GM13976 (cell line): Measurements from ENCODE around the gene WDR38.

Experiments
- DNase-seq: peaks from one replicate; pipeline ENCODE4 v3.0.0; 2012; ENCODE audit warnings: low spot score
- in situ Hi-C: fragments of 300-500 bp; cut with MboI; formaldehyde crosslinking; loops from one replicate; pipeline ENCODE4 v1.12.0; 2022; ENCODE audit warnings: low sequenced_read_pairs, mixed read lengths, inconsistent platforms; ENCODE audit not compliant: unreplicated experiment
- TF ChIP-seq, protein P1 (sequence below): IDR thresholded peaks from 2 replicates; pipeline ENCODE4 v1.5.1; 2012; ENCODE audit warnings: borderline replicate concordance, mild to moderate bottlenecking; ENCODE audit not compliant: insufficient read depth; ENCODE audit errors: extremely low read depth, missing control alignments, control extremely low read depth

The WDR38 gene

DNA sequence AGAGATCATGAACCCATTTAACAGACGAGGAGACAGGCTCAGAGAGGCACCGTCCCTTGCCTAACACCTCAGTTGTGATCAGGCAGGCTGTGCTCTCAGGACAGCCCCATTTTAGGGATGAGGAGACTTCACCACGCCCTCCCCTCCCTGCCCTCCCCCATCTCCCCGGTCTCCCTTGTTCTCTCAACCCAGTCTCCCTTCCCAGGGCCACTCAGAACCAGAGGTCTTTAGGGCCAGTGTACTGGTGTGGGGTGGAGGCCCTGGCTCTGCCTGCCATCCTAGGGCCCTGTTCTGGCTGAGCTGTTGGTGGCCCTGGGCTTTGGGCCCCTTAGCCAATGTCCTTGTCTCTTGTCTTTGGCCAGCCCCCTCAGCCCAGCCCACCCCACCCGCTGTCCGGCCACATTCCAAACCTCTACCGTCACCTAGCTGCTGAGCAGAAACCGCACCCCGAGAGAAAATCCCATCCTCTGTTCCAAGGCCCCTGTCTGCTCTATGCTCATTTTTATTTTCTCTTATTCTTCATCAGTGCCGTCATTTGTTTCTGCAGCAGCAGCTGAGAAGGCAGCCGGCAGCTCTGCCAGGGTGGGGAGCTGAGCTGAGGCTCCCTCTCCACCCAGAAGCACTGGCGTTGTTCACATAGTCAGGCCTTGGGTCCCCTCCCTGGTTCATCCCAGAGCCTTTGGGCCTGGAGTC lies 42.5 kb upstream of the WDR38 start:
- no peak for DNase-seq

DNA sequence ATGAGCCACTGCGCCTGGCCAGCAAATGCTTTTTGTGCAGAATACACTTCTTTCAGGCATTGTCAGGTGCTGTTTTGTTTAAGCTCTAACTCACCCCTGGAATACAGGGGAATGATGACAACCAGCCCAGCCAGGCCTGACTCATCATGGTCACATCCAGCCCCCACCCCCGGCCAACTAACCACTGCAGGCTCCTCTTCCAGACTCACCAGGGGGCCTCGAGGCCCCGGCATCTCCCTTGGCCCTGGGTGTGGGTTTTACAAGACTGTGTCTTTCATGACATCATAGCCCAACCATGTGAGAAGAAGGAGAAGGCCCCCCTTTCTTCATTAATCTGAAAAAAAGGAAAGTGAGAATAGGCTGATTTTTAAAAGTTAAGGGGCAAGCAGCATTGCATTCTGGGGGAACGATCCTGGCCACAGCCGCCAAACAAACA lies 40.8 kb upstream of the WDR38 start:
- TF ChIP-seq, protein P1, sequence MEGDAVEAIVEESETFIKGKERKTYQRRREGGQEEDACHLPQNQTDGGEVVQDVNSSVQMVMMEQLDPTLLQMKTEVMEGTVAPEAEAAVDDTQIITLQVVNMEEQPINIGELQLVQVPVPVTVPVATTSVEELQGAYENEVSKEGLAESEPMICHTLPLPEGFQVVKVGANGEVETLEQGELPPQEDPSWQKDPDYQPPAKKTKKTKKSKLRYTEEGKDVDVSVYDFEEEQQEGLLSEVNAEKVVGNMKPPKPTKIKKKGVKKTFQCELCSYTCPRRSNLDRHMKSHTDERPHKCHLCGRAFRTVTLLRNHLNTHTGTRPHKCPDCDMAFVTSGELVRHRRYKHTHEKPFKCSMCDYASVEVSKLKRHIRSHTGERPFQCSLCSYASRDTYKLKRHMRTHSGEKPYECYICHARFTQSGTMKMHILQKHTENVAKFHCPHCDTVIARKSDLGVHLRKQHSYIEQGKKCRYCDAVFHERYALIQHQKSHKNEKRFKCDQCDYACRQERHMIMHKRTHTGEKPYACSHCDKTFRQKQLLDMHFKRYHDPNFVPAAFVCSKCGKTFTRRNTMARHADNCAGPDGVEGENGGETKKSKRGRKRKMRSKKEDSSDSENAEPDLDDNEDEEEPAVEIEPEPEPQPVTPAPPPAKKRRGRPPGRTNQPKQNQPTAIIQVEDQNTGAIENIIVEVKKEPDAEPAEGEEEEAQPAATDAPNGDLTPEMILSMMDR: no peak
- no peak for DNase-seq
- in situ Hi-C loops: no loop called here

More for the DNA sequence above, 42.5 kb upstream of the WDR38 start:
- in situ Hi-C loops: no loop called here
- TF ChIP-seq, protein P1: no peak

DNA sequence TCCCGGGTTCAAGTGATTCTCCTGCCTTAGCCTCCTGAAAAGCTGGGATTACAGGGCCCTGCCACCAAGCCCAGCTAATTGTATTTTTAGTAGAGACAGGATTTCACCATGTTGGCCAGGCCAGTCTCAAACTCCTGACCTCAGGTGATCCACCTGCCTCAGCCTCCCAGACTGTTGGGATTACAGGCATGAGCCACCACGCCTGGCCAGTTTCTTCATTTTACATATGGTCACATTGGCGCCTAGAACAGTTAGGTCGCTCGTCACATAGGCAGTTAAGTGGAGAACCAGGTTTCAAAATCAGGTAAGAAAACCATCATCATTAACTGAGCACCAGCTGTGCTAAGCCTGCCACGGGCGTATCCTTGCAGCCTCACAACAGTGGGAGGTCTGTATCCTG lies 40.2 kb upstream of the WDR38 start:
- in situ Hi-C loops: no loop called here
- no peak for DNase-seq
- TF ChIP-seq, protein P1: no peak

DNA sequence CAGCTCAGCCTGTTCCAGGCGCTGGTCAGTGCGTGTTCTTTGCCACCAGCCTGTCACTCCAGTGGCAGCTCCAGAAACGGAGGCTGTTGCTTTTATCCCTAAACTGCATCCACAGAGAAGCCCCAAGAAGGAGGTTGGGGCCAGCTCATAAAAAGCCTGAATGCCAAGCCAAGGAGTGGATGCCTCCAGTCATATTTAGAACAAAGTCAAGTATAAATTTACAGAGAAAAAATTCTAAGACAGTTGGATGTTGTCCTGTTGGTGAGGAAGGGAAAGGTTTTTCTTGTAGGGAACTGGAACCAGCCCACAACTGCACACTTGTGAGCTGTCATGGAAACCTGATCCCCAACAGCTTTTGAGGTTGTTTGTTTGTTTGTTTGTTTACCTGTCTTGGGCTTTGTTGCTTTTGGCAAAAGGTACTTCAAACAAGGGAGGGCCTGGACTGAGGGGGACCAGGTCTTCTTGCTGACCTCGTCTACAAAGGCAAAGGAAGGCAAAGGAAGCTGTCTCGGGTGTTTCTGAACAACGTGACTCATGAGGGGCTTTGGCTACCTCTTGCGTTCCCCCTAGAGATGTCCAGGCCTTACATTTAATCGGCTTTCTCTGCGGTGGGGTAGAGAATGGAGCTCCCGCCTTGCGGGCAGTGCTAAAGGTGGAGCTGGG lies 39.6 kb upstream of the WDR38 start:
- TF ChIP-seq, protein P1: no peak
- no peak for DNase-seq
- in situ Hi-C loops: no loop called here

GRCh38 chr9:124814164-124814535 lies 39.1 kb upstream of the WDR38 start:
- TF ChIP-seq, protein P1: no peak
- in situ Hi-C loops: no loop called here
- DNase-seq: no peak

DNA sequence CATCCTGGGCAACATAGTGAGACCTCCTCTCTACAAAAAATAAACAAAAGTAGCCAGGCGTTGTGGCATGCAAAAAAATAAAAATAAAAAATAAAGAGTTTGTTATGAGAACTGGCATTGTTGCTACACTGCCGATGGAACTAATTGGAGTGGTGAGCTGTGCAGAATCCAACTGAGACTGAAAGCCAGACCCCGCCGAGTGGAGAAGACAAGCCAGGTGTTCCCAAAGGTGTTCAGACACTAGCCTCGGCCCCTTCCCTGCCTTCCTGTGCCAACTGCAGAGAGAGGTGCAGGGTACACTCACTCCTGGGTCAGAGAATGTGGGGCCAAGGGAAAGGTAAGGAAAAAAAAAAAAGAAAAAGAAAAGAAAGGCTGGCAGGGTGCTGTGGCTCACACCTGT lies 37.7 kb upstream of the WDR38 start:
- TF ChIP-seq, protein P1: no peak

More for the DNA sequence above, 37.7 kb upstream of the WDR38 start:
- DNase-seq: no peak
- in situ Hi-C loops: no loop called here
